Adrenal gland (tissue), 12 donors: Measurements from ENCODE around the gene BMP5. TPM values are rescaled to one million over a fixed set of nuclear protein-coding genes. Genes with fewer than 3 reads are reported as not detected.

Experiments used
- DNase-seq, 7 donors: peaks; one replicate each; pipeline ENCODE4 v3.0.0-alpha.2; 2019 to 2020
- H3K27ac ChIP-seq, 5 donors: fragments of 200-600 bp; sonication (generic) in 4 of 5; 1 replicate in 3 of 5; 2 replicates in 2 of 5; pipeline versions ENCODE4 v1.5.1 to v1.8.0; 2016 to 2020; ENCODE audit warnings: mild to moderate bottlenecking in 1 of 5
- H3K27me3 ChIP-seq: fragments of 200-600 bp; 2 replicates; pipeline ENCODE4 v1.8.0; 2021
- H3K36me3 ChIP-seq, 2 donors: fragments of 200-600 bp; replicated peaks in 1 of 2; 1 replicate in 1 of 2; 2 replicates in 1 of 2; pipeline versions ENCODE4 v1.5.1 to v1.8.0; 2018 to 2022
- H3K4me1 ChIP-seq, 2 donors: fragments of 200-600 bp; replicated peaks in 1 of 2; 1 replicate in 1 of 2; 2 replicates in 1 of 2; pipeline versions ENCODE4 v1.5.1 to v1.8.0; 2018 to 2021
- H3K4me3 ChIP-seq, 4 donors: fragments of 200-600 bp; sonication (generic) in 3 of 4; one replicate each; pipeline ENCODE4 v1.5.1; 2016 to 2018
- H3K9me3 ChIP-seq, 3 donors: fragments of 200-600 bp; sonication (generic) in 1 of 3; replicated peaks in 1 of 3; 1 replicate in 2 of 3; 2 replicates in 1 of 3; pipeline versions ENCODE4 v1.5.1 to v1.8.0; 2016 to 2021
- CTCF ChIP-seq, 6 experiments: fragments of 450-650 bp in 4 of 6; fragments of 200-600 bp in 2 of 6; sonication (generic) in 1 of 6; IDR thresholded peaks; 1 replicate in 5 of 6; 2 replicates in 1 of 6; pipeline versions ENCODE4 v1.5.1 to v1.8.0; 2016 to 2021; ENCODE audit warnings: antibody characterized with exemption in 6 of 6, mild to moderate bottlenecking in 2 of 6, moderate library complexity in 1 of 6
- POLR2A ChIP-seq, 2 donors: fragments of 450-650 bp; IDR thresholded peaks; one replicate each; pipeline ENCODE4 v1.6.1; 2017; ENCODE audit warnings: antibody characterized with exemption in 2 of 2, mild to moderate bottlenecking in 2 of 2, moderate library complexity in 1 of 2
- WGBS, 4 donors: extraction: QIAGEN DNeasy Blood & Tissue Kit in 2 of 4; methylation state at CpG; one replicate each; pipeline versions ENCODE4 v1.1.5 to v1.1.7; 2013 to 2017; 5-methylcytosine and 5-hydroxymethylcytosine counted together
- intact Hi-C, 2 donors: fragments of 100-400 bp; cut with DNase I; formaldehyde crosslinking; loops; one replicate each; pipeline versions ENCODE4 v1.14.1 to v1.15.0; 2022 to 2023
- polyA plus RNA-seq, 3 donors: library from polyadenylated mRNA; stranded (reverse); fragments of 200-250 nt in 2 of 3; fragments of 350-450 nt in 1 of 3; fragmentation: Illumina TruSeq in 1 of 3; extraction: RNeasy Lipid Tissue Mini Kit (QIAGEN cat#74804) in 1 of 3; gene quantifications; one replicate each; pipeline ENCODE4 v1.2.3, GENCODE V29; 2013 to 2014
- total RNA-seq, 9 donors: library from RNA; depleted of rRNA in 4 of 9; stranded (reverse); fragments of >200 nt in 4 of 9; fragments of 120-200 nt in 1 of 9; fragmentation: NEBNext Ultra II Directional in 1 of 9; extraction: Animal tissue kit (Norgen Biotek cat#: 25700) in 1 of 9; gene quantifications; one replicate each; pipeline versions ENCODE4 v1.1.0 to v1.2.4, GENCODE V29; 2013 to 2023
- donor health status: healthy with polysubstance abuse.
- donor health status: Bipolar disorder and iron deficiency.
- donor health status: DM: yes; HTN: yes; CAD: no.
- donor health status: DM: no; HTN: no; CAD: no.
- donor health status: DM: no; HTN: no; CAD: no.
- donor health status: DM: yes; HTN: yes; CAD: no.

Gene BMP5
- total and polyA plus RNA-seq, 12 donors = 0.06 to 11.4 (median 0.28) TPM; not detected in 3

GRCh38 chr6:55827818-55828522 lies 47.4 kb downstream of the BMP5 start:
- TF ChIP-seq POLR2A (IDR thresholded peaks at IDR 0.05) = no peak
- no peak for TF ChIP-seq CTCF (IDR thresholded peaks at IDR 0.05)
- Histone ChIP-seq H3K27ac (no peak overlapping the region), H3K27me3 (no peaks in the 10 kb centered on the region), H3K9me3 (peaks cover 0 to 5% (median 0%) of the 10 kb centered on the region in 3 donors), H3K4me3 (no peak overlapping the region), H3K36me3 (no peaks in the 10 kb centered on the region), H3K4me1 (no peaks in the 10 kb centered on the region)
- intact Hi-C loops = no loop called here
- no peak for DNase-seq

GRCh38 chr6:55826941-55827340 lies 48.4 kb downstream of the BMP5 start:
- DNase-seq = no peak
- Histone ChIP-seq H3K4me3 (no peak overlapping the region), H3K27me3 (no peaks in the 10 kb centered on the region), H3K9me3 (peaks cover 0 to 5% (median 0%) of the 10 kb centered on the region in 3 donors), H3K27ac (no peak overlapping the region), H3K4me1 (no peaks in the 10 kb centered on the region), H3K36me3 (no peaks in the 10 kb centered on the region)
- WGBS, 4 donors = 81 to 92% (median 86%) methylated on average over 1 of the region's 1 CpG
- intact Hi-C loops = no loop called here
- TF ChIP-seq POLR2A (IDR thresholded peaks at IDR 0.05) (no peak), CTCF (IDR thresholded peaks at IDR 0.05) (no peak)

- no peak for TF ChIP-seq POLR2A (IDR thresholded peaks at IDR 0.05)
- no peak for TF ChIP-seq CTCF (IDR thresholded peaks at IDR 0.05)
- Histone ChIP-seq H3K27ac (no peak overlapping the region), H3K9me3 (peaks cover 0 to 5% (median 0%) of the 10 kb centered on the region in 3 donors), H3K27me3 (no peaks in the 10 kb centered on the region), H3K4me1 (no peaks in the 10 kb centered on the region), H3K4me3 (no peak overlapping the region), H3K36me3 (no peaks in the 10 kb centered on the region)
- intact Hi-C loops = no loop called here
- DNase-seq = peak in 2 of 7 donors; percentile 2 to 19
Measured at GRCh38 chr6:55825402-55826051, 49.9 kb downstream of the BMP5 start.

DNA sequence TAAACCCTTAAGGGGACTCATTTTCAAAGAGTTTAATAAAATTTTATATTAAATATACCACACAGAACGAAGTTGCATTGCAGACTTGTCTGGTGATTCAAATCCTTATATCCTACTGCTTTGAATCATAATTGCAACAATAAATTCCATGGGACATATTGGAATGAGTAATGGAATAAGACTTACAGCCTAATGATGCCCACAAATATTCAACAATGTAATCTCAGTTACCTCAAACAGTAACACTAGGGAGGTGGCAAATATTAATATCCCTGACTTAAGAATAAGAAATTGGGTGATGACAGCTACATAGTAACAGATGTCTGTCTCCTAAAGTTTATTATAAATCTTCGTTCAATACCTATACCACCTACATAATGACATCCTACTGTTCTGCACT lies 52.6 kb downstream of the BMP5 start:
- WGBS, 4 donors = 71 to 76% (median 76%) methylated on average over 2 of the region's 2 CpGs
- Histone ChIP-seq H3K27me3 (no peaks in the 10 kb centered on the region), H3K4me1 (no peaks in the 10 kb centered on the region), H3K9me3 (no peaks in the 10 kb centered on the region), H3K4me3 (no peak overlapping the region), H3K36me3 (no peaks in the 10 kb centered on the region), H3K27ac (no peak overlapping the region)
- TF ChIP-seq POLR2A (IDR thresholded peaks at IDR 0.05) (no peak), CTCF (IDR thresholded peaks at IDR 0.05) (no peak)
- intact Hi-C loops = no loop called here
- DNase-seq = no peak
